ENCODE measurements around the gene F2RL1. TPM values are rescaled to one million over a fixed set of nuclear protein-coding genes. Genes with fewer than 3 reads are reported as not detected.
"Not testable (repeated sequence)": the region's sequence is repeated elsewhere in the genome, so short reads cannot be mapped to it uniquely, and the experiment has no call there.

Gene F2RL1
- total and polyA plus RNA-seq, 2 of the 8 experiments (the other 6 are each of a cell fraction or from before 2014, with no cell fraction given): 23.2 to 26.6 TPM

GRCh38 chr5:76855501-76855900 lies 36.7 kb downstream of the F2RL1 start:
- H3K18ac ChIP-seq (ENCODE audit: extremely low read depth, low read length); H2BK120ac ChIP-seq (replicated peaks; ENCODE audit: low read depth, low read length); H3K27ac ChIP-seq (ENCODE audit: low read depth, low read length); H3K14ac ChIP-seq (ENCODE audit: insufficient read length); DNase-seq (ENCODE audit: low read depth in 1 of 2, low spot score in 2 of 2); H3K23ac ChIP-seq (ENCODE audit: insufficient read length); H3K4ac ChIP-seq (replicated peaks; ENCODE audit: insufficient read length, low read depth, low read length); H3K9ac ChIP-seq (replicated peaks in 1 of 4; ENCODE audit: extremely low read depth in 1 of 4, low read depth in 3 of 4, low read length in 3 of 4); H3K4me3 ChIP-seq (ENCODE audit: extremely low read depth in 1 of 4, insufficient read depth in 2 of 4, low read depth in 3 of 4, low read length in 4 of 4); H3K36me3 ChIP-seq (ENCODE audit: control insufficient read depth in 2 of 4, insufficient read depth in 4 of 4, low read length in 3 of 4); H3K9me3 ChIP-seq (ENCODE audit: insufficient read depth in 2 of 2, low read depth in 1 of 2, low read length in 1 of 2); H3K56ac ChIP-seq (replicated peaks; ENCODE audit: insufficient read length, low read depth, low read length); H3K23me2 ChIP-seq (ENCODE audit: low read depth, low read length); H2BK5ac ChIP-seq (ENCODE audit: low read depth, low read length); H2AFZ ChIP-seq (ENCODE audit: low read length); H3K4me2 ChIP-seq (ENCODE audit: insufficient read depth in 1 of 2, low read depth in 2 of 2, low read length in 2 of 2); POLR2A ChIA-PET (ENCODE audit: partially characterized antibody); H2BK12ac ChIP-seq (ENCODE audit: low read depth, low read length); H3K79me2 ChIP-seq (ENCODE audit: control insufficient read depth in 1 of 2, insufficient read depth in 2 of 2, low read length in 2 of 2); H4K5ac ChIP-seq (ENCODE audit: insufficient read length, low read depth, low read length); FAIRE-seq; H3K27me3 ChIP-seq (replicated peaks in 1 of 4; ENCODE audit: control insufficient read depth in 3 of 4, extremely low read depth in 1 of 4, insufficient read depth in 3 of 4, low read length in 3 of 4); H2BK15ac ChIP-seq (ENCODE audit: low read length); H3K79me1 ChIP-seq (ENCODE audit: low read depth, low read length); H2AK5ac ChIP-seq (ENCODE audit: low read depth, low read length); H3K4me1 ChIP-seq (replicated peaks in 1 of 4; ENCODE audit: control insufficient read depth in 3 of 4, insufficient read depth in 4 of 4, low read length in 3 of 4); H4K8ac ChIP-seq (ENCODE audit: extremely low read depth, insufficient read depth, low read length); H2BK20ac ChIP-seq (ENCODE audit: low read length); H4K20me1 ChIP-seq (replicated peaks in 1 of 2; ENCODE audit: control insufficient read depth in 1 of 2, insufficient read depth in 2 of 2, low read length in 2 of 2); H4K91ac ChIP-seq (replicated peaks; ENCODE audit: insufficient read length, low read length): not testable (repeated sequence)
- CTCF ChIA-PET (ENCODE audit: partially characterized antibody): interaction anchor here (1.7 kb wide), 1 partner anchor 81 kb away, joined by 7 read pairs; no protein-coding TSS in a partner anchor
